Measurements from ENCODE around the gene PATZ1.
A peak's percentile ranks its signal among the peaks of the same experiment; 100 is the strongest.

PATZ1 gene

DNA sequence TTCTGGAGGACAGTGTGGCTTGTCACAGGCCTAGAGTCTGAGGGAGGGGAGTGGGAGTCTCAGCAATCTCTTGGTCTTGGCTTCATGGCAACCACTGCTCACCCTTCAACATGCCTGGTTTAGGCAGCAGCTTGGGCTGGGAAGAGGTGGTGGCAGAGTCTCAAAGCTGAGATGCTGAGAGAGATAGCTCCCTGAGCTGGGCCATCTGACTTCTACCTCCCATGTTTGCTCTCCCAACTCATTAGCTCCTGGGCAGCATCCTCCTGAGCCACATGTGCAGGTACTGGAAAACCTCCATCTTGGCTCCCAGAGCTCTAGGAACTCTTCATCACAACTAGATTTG, 66.8 kb downstream of the PATZ1 start:
- H3K4me3 Mint-ChIP-seq = peak overlapping the region; percentile 12 to 64
- no peaks in the 10 kb centered on the region for H3K9me3 Mint-ChIP-seq
- peaks cover 88% of the 10 kb centered on the region for H3K36me3 Mint-ChIP-seq (ENCODE audit: insufficient read depth)
- H3K27me3 Mint-ChIP-seq = no peaks in the 10 kb centered on the region
- H3K4me1 Mint-ChIP-seq (ENCODE audit: low read depth in 2 of 2) = peaks cover 34 to 43% of the 10 kb centered on the region in 2 donors
- H3K27ac Mint-ChIP-seq = peak overlapping the region; percentile 83 to 93
- ATAC-seq (replicated peaks) = no peak
- no peak for DNase-seq

DNA sequence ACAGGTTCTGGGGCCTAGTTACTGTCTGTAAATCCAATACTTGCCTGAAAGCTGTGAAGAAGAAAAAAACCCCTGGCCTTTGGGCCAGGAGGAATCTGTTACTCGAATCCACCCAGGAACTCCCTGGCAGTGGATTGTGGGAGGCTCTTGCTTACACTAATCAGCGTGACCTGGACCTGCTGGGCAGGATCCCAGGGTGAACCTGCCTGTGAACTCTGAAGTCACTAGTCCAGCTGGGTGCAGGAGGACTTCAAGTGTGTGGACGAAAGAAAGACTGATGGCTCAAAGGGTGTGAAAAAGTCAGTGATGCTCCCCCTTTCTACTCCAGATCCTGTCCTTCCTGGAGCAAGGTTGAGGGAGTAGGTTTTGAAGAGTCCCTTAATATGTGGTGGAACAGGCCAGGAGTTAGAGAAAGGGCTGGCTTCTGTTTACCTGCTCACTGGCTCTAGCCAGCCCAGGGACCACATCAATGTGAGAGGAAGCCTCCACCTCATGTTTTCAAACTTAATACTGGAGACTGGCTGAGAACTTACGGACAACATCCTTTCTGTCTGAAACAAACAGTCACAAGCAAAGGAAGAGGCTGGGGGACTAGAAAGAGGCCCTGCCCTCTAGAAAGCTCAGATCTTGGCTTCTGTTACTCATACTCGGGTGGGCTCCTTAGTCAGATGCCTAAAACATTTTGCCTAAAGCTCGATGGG, 67.4 kb downstream of the PATZ1 start:
- peak overlapping the region; percentile 12 to 64 for H3K4me3 Mint-ChIP-seq
- H3K27ac Mint-ChIP-seq = peak overlapping the region; percentile 83 to 93
- no peaks in the 10 kb centered on the region for H3K27me3 Mint-ChIP-seq
- DNase-seq = peak in 1 of 3 experiments; percentile 25
- H3K9me3 Mint-ChIP-seq = no peaks in the 10 kb centered on the region
- peak; percentile 71 for ATAC-seq (replicated peaks)
- H3K4me1 Mint-ChIP-seq (ENCODE audit: low read depth in 2 of 2) = peaks cover 31 to 41% of the 10 kb centered on the region in 2 donors
- peaks cover 86% of the 10 kb centered on the region for H3K36me3 Mint-ChIP-seq (ENCODE audit: insufficient read depth)

DNA sequence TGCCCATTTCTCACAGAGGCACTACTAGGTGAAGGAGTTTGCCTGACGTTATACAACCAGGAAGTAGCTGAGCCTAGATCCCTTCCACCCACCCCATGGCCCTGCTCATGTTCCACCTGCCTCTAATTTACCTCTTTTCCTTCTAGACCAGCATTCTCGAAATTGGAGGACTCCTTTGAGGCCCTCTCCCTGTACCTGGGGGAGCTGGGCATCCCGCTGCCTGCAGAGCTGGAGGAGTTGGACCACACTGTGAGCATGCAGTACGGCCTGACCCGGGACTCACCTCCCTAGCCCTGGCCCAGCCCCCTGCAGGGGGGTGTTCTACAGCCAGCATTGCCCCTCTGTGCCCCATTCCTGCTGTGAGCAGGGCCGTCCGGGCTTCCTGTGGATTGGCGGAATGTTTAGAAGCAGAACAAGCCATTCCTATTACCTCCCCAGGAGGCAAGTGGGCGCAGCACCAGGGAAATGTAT, 68.0 kb downstream of the PATZ1 start:
- no peak for DNase-seq
- Mint-ChIP-seq H3K4me1 (ENCODE audit: low read depth in 2 of 2) (peaks cover 29 to 40% of the 10 kb centered on the region in 2 donors), H3K36me3 (ENCODE audit: insufficient read depth) (peaks cover 83% of the 10 kb centered on the region)

DNA sequence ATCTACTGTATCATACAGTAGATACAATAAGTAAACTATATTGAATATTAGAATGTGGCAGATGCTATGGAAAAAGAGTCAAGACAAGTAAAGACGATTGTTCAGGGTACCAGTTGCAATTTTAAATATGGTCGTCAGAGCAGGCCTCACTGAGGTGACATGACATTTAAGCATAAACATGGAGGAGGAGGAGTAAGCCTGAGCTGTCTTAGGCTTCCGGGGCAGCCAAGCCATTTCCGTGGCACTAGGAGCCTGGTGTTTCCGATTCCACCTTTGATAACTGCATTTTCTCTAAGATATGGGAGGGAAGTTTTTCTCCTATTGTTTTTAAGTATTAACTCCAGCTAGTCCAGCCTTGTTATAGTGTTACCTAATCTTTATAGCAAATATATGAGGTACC, 68.4 kb downstream of the PATZ1 start:
- Mint-ChIP-seq H3K4me1 (ENCODE audit: low read depth in 2 of 2) (peaks cover 24 to 36% of the 10 kb centered on the region in 2 donors), H3K9me3 (no peaks in the 10 kb centered on the region), H3K36me3 (ENCODE audit: insufficient read depth) (peaks cover 79% of the 10 kb centered on the region), H3K27ac (peak overlapping the region; percentile 83 to 93), H3K27me3 (no peaks in the 10 kb centered on the region), H3K4me3 (peak overlapping the region in 1 of 2 donors; percentile 64)
- no peak for DNase-seq
- no peak for ATAC-seq (replicated peaks)

More for the DNA sequence above, 68.0 kb downstream of the PATZ1 start:
- H3K4me3 Mint-ChIP-seq = peak overlapping the region in 1 of 2 donors; percentile 64
- H3K27ac Mint-ChIP-seq = peak overlapping the region; percentile 83 to 93
- no peaks in the 10 kb centered on the region for H3K9me3 Mint-ChIP-seq
- no peak for ATAC-seq (replicated peaks)
- no peaks in the 10 kb centered on the region for H3K27me3 Mint-ChIP-seq

DNA sequence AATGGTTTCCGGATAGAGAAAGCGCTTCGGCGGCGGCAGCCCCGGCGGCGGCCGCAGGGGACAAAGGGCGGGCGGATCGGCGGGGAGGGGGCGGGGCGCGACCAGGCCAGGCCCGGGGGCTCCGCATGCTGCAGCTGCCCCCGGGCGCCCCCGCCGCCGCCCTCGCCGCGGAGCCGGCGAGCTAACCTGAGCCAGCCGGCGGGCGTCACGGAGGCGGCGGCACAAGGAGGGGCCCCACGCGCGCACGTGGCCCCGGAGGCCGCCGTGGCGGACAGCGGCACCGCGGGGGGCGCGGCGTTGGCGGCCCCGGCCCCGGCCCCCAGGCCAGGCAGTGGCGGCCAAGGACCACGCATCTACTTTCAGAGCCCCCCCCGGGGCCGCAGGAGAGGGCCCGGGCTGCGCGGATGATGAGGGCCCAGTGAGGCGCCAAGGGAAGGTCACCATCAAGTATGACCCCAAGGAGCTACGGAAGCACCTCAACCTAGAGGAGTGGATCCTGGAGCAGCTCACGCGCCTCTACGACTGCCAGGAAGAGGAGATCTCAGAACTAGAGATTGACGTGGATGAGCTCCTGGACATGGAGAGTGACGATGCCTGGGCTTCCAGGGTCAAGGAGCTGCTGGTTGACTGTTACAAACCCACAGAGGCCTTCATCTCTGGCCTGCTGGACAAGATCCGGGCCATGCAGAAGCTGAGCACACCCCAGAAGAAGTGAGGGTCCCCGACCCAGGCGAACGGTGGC, 69.5 kb downstream of the PATZ1 start:
- Mint-ChIP-seq H3K4me1 (ENCODE audit: low read depth in 2 of 2) (peaks cover 24 to 34% of the 10 kb centered on the region in 2 donors), H3K9me3 (no peaks in the 10 kb centered on the region), H3K4me3 (no peak overlapping the region), H3K27me3 (no peaks in the 10 kb centered on the region), H3K27ac (peak overlapping the region in 1 of 2 donors; percentile 66), H3K36me3 (ENCODE audit: insufficient read depth) (peaks cover 67% of the 10 kb centered on the region)
- no peak for DNase-seq
- no peak for ATAC-seq (replicated peaks)

Data from effector memory CD8-positive, alpha-beta T cell (primary cell).